ENCODE measurements around the gene GNB1L.

Gene GNB1L

DNA sequence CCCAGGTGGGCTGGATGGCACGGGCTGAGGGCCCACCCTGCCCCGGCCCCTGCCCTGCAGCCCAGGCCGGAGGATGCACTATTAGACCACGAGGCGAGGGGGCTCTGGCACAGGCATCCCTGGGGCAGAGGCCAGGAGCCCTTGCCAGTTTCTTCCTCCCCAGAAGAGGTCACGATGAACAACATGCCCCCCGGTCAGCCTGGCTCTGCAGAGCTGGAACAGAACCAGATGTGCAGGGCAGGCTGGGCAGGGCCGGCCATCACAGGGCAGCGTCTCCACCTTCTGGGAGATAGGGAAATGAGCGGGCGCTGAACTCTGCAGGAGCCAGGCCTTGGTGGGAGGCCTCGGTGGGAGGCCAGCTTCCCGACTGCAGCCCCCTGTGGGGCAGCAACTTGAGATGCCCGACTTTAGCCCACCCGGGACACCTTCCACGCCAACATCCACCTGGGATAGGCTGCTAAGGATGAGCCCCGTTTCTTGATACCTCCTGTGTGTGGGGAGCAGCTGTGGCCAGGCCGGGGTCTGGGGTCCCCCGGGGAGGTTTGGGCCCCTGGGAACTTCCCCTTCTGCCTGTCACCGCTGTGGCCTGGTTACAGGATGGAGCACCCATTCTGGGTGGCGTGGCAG is 21.8 kb upstream of the GNB1L start:
- no peak for DNase-seq (ENCODE audit: low read depth in 2 of 2, low spot score in 1 of 2)

- DNase-seq (ENCODE audit: low read depth in 2 of 2, low spot score in 1 of 2) = no peak
Measured at GRCh38 chr22:19875531-19876313, 21.0 kb upstream of the GNB1L start.

DNA sequence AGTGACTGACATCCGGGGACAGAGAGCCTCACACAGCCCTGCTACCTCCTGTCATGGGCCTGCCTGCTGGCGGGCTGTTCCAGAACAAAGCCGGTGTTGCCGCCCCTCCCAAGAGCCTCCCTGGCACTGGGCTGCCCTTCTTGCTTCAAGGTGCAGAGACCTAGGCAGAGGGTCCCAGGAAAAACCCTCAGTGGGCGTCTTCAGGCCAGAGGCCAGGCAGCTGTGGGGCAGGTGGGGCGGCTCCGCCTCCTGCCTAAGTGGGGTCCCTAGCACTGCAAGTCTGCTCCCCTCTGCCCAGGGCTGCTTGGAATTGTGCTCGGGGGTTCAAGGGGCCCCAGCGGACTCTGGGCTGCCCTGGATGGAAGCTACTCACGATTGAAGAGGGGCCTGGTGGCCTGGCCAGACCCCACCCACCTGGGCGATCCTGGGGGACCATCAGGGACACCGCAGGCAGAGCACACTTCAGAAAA is 20.4 kb upstream of the GNB1L start:
- DNase-seq (ENCODE audit: low read depth in 2 of 2, low spot score in 1 of 2) = no peak

- DNase-seq (ENCODE audit: low read depth in 2 of 2, low spot score in 1 of 2) = no peak
Measured at GRCh38 chr22:19874307-19875060, 19.8 kb upstream of the GNB1L start.

DNA sequence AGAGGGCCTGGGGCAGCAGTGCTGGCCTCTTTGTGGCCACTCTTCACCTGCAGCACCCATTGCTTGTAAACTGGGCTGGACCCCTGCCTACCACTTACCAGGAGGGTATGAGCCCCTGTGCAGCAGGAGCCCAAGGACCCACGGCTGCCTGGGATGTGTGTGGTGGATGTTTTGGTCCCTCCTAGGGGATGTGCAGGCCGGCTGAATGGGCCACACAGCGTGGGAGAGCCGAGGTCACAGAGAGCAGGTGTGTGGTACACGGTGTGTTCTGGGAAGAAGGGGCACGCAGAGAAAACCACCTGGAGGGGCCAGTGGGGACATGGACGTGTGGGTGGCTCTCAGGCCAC is 19.3 kb upstream of the GNB1L start:
- no peak for DNase-seq (ENCODE audit: low read depth in 2 of 2, low spot score in 1 of 2)

DNA sequence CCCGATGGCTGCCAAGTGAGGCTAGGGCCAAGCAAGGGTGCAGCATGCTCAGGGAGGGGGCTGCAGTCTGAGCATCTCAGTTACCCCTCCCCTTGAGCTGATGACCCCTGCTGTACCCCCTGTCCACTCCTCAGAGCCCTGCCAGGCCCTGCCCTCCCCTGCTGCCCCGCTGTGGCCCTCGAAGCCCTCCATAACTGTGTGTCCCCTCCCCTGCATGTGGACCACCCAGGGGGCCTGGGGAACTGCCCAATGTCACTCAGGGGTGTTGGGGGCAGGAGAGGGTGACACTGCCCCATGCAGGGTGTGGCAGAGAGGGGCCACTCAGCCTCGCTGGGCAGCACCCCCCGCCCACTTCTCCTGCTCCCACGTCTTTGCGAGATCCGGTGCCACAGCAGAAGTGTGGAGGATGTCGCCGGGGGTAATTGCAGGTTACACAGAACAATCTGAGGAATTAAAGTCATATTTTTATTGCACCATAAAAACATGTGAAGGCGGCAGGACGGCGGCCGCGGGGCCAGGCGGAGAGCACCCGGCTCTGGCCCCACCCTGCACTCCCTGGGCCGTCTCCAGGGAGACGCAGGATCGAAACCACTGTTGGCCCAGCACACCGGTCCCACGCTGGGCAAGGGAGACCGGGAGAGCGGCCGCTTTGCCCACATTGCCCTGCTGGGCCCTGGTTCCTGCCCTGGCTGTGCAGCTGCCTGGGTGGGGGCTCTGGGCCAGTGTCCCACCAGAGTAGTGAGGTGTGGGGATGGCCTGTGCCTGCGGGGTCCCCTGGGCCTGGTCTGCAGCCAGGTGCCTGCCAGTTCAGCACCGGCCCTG is 18.7 kb upstream of the GNB1L start:
- no peak for DNase-seq (ENCODE audit: low read depth in 2 of 2, low spot score in 1 of 2)

GRCh38 chr22:19872779-19873137 is 18.1 kb upstream of the GNB1L start:
- DNase-seq (ENCODE audit: low read depth in 2 of 2, low spot score in 1 of 2) = no peak

GRCh38 chr22:19871845-19872778 is 17.4 kb upstream of the GNB1L start:
- no peak for DNase-seq (ENCODE audit: low read depth in 2 of 2, low spot score in 1 of 2)

DNA sequence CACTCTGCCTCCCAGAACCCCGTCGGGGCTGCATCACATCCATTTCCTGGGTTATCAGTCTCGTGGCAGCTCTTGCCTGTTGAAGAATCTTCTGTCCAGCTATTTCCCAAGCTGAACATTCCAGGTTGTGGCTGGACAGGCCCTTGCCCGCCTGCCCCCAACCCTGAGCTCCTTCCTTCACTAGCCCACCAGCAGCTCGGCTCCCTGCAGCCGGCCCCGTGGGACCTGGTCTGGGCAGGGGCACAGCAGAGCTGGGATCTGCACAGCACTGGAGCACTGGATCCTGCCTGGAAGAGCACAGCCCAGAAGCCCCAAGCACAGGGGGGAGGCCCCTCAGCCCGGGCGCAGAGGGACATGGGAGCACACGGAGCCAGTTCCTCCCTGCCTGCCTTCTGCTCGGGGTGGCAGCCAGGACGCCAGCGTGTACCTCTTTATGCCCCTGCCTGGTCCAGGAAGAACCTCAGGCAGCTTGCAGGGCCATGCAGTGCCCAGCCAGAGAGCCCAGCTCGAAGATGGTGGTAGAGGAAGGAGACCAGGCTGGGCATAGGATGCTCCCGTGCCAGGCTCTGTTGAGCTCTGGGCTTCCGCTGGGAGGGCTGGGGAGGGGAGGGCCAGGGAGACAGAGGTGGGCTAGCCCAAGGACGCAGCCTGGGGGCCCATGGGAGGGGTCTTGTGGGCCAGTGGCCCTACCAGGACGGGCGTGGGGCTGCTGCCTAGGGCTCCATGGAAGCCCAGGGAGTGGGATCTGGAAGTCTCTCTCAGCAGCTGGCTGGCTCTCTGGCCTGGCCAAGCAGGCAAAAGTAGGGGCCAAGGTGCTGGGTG is 16.6 kb upstream of the GNB1L start:
- DNase-seq (ENCODE audit: low read depth in 2 of 2, low spot score in 1 of 2) = no peak

DNA sequence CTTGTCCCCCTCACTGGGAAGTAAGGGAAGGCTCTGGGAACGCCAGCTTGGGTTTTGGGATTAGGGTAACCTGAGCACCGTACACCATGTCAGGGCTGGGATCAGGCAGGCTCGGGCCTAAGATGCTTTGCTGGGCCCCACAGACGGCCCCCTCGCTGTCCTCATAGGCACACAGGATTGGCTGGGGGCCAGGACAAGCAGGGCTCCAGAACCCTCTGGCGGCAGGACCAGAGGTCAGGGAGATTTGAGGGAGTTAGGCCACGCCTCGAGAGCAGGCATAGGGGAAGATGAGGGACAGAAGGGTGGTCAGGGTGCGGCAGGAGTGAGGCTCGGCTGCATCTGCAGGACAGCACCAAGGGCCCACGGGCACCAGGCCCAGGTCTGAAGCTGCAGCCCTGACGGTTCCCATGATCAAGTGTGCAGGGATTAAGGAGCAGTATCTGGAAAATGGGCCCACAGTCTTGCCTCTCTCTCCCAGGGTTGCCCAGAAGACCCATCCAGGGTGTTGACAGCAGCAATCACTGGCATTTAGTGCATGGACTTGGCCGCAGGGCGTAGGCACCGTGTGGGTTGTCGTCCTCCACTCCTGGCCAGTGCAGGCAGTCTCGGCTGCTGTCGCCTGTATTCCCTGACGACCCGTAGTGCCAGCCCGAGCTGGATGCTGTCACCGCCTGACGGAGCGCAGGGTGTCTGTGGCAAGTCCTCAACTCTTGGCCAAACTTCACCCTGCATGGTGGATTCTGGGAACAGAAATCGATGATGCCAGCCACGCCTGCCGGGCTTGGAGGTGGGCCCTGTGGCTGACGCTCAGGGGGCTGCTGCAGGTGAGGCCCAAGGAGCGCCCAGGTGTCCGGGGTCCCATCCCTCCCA is 15.7 kb upstream of the GNB1L start:
- DNase-seq (ENCODE audit: low read depth in 2 of 2, low spot score in 1 of 2) = no peak

- DNase-seq (ENCODE audit: low read depth in 2 of 2, low spot score in 1 of 2) = no peak
Measured at GRCh38 chr22:19869497-19870152, 15.0 kb upstream of the GNB1L start.

DNA sequence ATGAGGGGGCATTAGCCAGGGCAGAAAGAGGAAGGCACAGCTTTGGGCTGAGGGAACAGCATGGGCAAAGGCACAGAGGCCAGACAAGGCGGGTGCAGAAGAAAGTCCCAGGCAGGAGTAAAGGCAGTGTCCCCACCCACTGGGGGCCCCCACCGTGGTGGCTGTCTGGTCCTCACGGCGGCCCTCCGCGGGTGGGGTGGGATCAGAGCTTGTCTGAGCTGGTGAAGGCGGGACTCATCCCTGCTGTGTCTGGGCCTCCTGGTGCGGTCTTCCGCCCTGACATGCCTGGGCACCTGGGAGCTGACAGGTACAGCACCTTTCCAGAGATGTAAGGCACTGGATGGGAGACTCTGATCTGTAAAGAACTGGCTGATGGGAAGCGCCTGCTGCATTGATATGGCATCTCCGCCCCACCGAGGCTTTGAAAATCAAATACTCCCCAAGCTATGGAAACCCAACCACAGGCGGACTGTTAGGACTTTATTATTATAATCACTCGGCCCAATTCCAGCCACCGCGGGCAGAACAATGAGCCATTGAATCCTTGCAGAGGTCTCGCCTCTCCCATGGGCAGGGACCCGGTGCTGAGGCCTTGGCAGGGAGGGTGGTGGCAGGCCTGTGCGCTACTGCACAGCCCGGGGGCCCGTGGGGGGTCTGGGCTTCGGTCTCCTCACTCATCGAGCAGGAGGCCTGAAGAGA is 14.2 kb upstream of the GNB1L start:
- DNase-seq (ENCODE audit: low read depth in 2 of 2, low spot score in 1 of 2) = no peak

- no peak for DNase-seq (ENCODE audit: low read depth in 2 of 2, low spot score in 1 of 2)
Measured at GRCh38 chr22:19868333-19868732, 13.7 kb upstream of the GNB1L start.

GRCh38 chr22:19867617-19868016 is 12.9 kb upstream of the GNB1L start:
- no peak for DNase-seq (ENCODE audit: low read depth in 2 of 2, low spot score in 1 of 2)

GRCh38 chr22:19866665-19867009 is 12.0 kb upstream of the GNB1L start:
- DNase-seq (ENCODE audit: low read depth in 2 of 2, low spot score in 1 of 2) = no peak

GRCh38 chr22:19865141-19865829 is 10.6 kb upstream of the GNB1L start:
- DNase-seq (ENCODE audit: low read depth in 2 of 2, low spot score in 1 of 2) = no peak

All from stimulated activated CD8-positive, alpha-beta memory T cell treated with anti-CD3 and anti-CD28 coated beads, Interleukin-4, amount 100 ng/mL, for 1 hour (primary cell).